Fibroblast of skin of left quadriceps (primary cell): ENCODE measurements around the gene NDFIP1.
"Not testable (repeated sequence)": the region's sequence is repeated elsewhere in the genome, so short reads cannot be mapped to it uniquely, and the experiment has no call there.

Experiments
- DNase-seq, 2 experiments: peaks; one replicate each; pipeline ENCODE4 v3.0.0-alpha.2; 2013; ENCODE audit warnings: low read depth in 2 of 2

NDFIP1 gene

GRCh38 chr5:142153674-142154448, 45.3 kb downstream of the NDFIP1 start:
- no peak for DNase-seq

- not testable (repeated sequence) for DNase-seq
Observed at GRCh38 chr5:142154449-142154841, 45.9 kb downstream of the NDFIP1 start.

GRCh38 chr5:142156839-142157463, 48.4 kb downstream of the NDFIP1 start:
- peak in 1 of 2 experiments; percentile 7 for DNase-seq

- DNase-seq: no peak
Observed at GRCh38 chr5:142159354-142159753, 50.8 kb downstream of the NDFIP1 start.

- DNase-seq: no peak
Observed at GRCh38 chr5:142164315-142164714, 55.7 kb downstream of the NDFIP1 start.

- DNase-seq: no peak
Observed at GRCh38 chr5:142166754-142167153, 58.2 kb downstream of the NDFIP1 start.

GRCh38 chr5:142167458-142167857, 58.9 kb downstream of the NDFIP1 start:
- DNase-seq: no peak

- DNase-seq: no peak
Observed at GRCh38 chr5:142168365-142168764, 59.8 kb downstream of the NDFIP1 start.

GRCh38 chr5:142170254-142170953, 61.8 kb downstream of the NDFIP1 start:
- no peak for DNase-seq

- no peak for DNase-seq
Observed at GRCh38 chr5:142171270-142171669, 62.7 kb downstream of the NDFIP1 start.

- DNase-seq: no peak
Observed at GRCh38 chr5:142175039-142175438, 66.5 kb downstream of the NDFIP1 start.

- DNase-seq: no peak
Observed at GRCh38 chr5:142175461-142176142, 67.0 kb downstream of the NDFIP1 start.

GRCh38 chr5:142176255-142176654, 67.7 kb downstream of the NDFIP1 start:
- no peak for DNase-seq

- no peak for DNase-seq
Observed at GRCh38 chr5:142178651-142179050, 70.1 kb downstream of the NDFIP1 start.

GRCh38 chr5:142179776-142180387, 71.3 kb downstream of the NDFIP1 start:
- DNase-seq: no peak

GRCh38 chr5:142181096-142181495, 72.5 kb downstream of the NDFIP1 start:
- DNase-seq: no peak

GRCh38 chr5:142181547-142182163, 73.1 kb downstream of the NDFIP1 start:
- no peak for DNase-seq

- no peak for DNase-seq
Observed at GRCh38 chr5:142182840-142183239, 74.3 kb downstream of the NDFIP1 start.

- DNase-seq: no peak
Observed at GRCh38 chr5:142183561-142183960, 75.0 kb downstream of the NDFIP1 start.

- DNase-seq: peak in 1 of 2 experiments; percentile 26
Observed at GRCh38 chr5:142184988-142185387, 76.4 kb downstream of the NDFIP1 start.

- no peak for DNase-seq
Observed at GRCh38 chr5:142186514-142186856, 77.9 kb downstream of the NDFIP1 start.
